Breast epithelium (tissue), 4 donors: ENCODE measurements around the gene KRTAP9-7. TPM values are rescaled to one million over a fixed set of nuclear protein-coding genes. Genes with fewer than 3 reads are reported as not detected.
"Not testable (repeated sequence)": the region's sequence is repeated elsewhere in the genome, so short reads cannot be mapped to it uniquely, and the experiment has no call there.

Experiments used
- DNase-seq, 2 donors: peaks; one replicate each; pipeline ENCODE4 v3.0.0-alpha.2; 2019; ENCODE audit warnings: low spot score in 2 of 2
- H3K27ac ChIP-seq, 2 donors: fragments of 200-600 bp; sonication (generic) in 1 of 2; one replicate each; pipeline ENCODE4 v1.5.1; 2016 to 2019; ENCODE audit warnings: mild to moderate bottlenecking in 1 of 2
- H3K27me3 ChIP-seq, 2 donors: fragments of 200-600 bp; sonication (generic) in 1 of 2; one replicate each; pipeline versions ENCODE4 v1.5.1 to v1.6.0; 2017 to 2019; ENCODE audit warnings: control low read depth in 1 of 2, mild to moderate bottlenecking in 1 of 2
- H3K36me3 ChIP-seq: fragments of 200-600 bp; one replicate; pipeline ENCODE4 v1.5.1; 2019
- H3K4me1 ChIP-seq, 2 donors: fragments of 200-600 bp; sonication (generic); one replicate each; pipeline ENCODE4 v1.5.1; 2016 to 2019; ENCODE audit warnings: control low read depth in 1 of 2
- H3K4me3 ChIP-seq, 3 donors: fragments of 200-600 bp; sonication (generic); 1 replicate in 2 of 3; 2 replicates in 1 of 3; pipeline ENCODE4 v1.5.1; 2016 to 2019; ENCODE audit warnings: mild to moderate bottlenecking in 3 of 3, moderate library complexity in 2 of 3
- H3K9me3 ChIP-seq, 2 donors: fragments of 200-600 bp; sonication (generic) in 1 of 2; one replicate each; pipeline ENCODE4 v1.5.1; 2016 to 2019; ENCODE audit warnings: control low read depth in 1 of 2
- POLR2A ChIP-seq: fragments of 450-650 bp; IDR thresholded peaks from one replicate; pipeline ENCODE4 v1.6.1; 2016; ENCODE audit warnings: antibody characterized with exemption, mild to moderate bottlenecking, moderate library complexity
- POLR2AphosphoS5 ChIP-seq, 3 donors: sonication (generic); formaldehyde crosslinking; IDR thresholded peaks; one replicate each; pipeline ENCODE4 v1.6.1; 2017; ENCODE audit warnings: antibody characterized with exemption in 3 of 3
- intact Hi-C: fragments of 100-400 bp; cut with DNase I; formaldehyde crosslinking; loops from one replicate; pipeline ENCODE4 v1.15.1; 2023; ENCODE audit warnings: low total_unique reads
- total RNA-seq, 3 donors: library from RNA; depleted of rRNA; stranded (reverse); fragments of >200 nt; gene quantifications; one replicate each; pipeline ENCODE4 v1.1.0, GENCODE V29; 2016
- TF ChIP-seq, protein P1 (sequence below), 3 donors: fragments of 450-650 bp; IDR thresholded peaks; one replicate each; pipeline ENCODE4 v1.5.1; 2016 to 2017; ENCODE audit warnings: antibody characterized with exemption in 3 of 3, mild to moderate bottlenecking in 3 of 3, moderate library complexity in 3 of 3

KRTAP9-7 gene, protein sequence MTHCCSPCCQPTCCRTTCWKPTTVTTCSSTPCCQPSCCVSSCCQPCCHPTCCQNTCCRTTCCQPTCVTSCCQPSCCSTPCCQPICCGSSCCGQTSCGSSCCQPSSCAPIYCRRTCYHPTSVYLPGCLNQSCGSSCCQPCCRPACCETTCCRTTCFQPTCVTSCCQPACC
- total RNA-seq = not detected

DNA sequence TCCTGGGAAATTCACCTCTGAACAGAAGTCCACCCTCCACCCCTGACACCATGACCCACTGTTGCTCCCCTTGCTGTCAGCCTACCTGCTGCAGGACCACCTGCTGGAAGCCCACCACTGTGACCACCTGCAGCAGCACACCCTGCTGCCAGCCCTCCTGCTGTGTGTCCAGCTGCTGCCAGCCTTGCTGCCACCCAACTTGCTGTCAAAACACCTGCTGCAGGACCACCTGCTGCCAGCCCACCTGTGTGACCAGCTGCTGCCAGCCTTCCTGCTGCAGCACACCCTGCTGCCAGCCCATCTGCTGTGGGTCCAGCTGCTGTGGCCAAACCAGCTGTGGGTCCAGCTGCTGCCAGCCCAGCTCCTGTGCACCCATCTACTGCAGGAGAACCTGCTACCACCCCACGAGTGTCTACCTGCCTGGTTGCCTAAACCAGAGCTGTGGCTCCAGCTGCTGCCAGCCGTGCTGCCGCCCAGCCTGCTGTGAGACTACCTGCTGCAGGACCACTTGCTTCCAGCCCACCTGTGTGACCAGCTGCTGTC lies at the start of gene KRTAP9-7:
Gene KRTAP9-7 (plus strand): TSS at position 51 of the 543 bp plus-strand sequence. CDS start 0 bp downstream, at position 51.
- H3K27ac ChIP-seq, H3K4me1 ChIP-seq, H3K4me3 ChIP-seq, intact Hi-C loops, H3K9me3 ChIP-seq, DNase-seq, H3K27me3 ChIP-seq, H3K36me3 ChIP-seq: not testable (repeated sequence)

DNA sequence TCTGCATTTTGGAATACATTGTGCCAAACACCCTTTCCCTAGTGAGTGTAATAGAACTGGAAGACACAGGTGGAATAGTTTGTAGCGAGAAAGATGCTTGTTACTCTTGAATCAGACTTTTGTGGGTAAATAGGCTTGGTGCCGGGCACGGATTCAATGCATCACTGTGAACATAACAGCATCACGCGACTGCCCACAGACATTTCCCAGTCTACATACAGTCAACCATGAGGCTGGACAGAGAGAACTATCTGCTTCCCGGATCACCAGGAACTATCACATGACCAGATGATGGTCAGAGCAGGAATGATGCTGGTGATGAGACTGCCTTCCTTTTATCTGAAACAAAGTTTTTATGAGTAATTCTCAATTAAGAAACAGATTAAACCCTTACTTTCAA lies 49.4 kb upstream of the KRTAP9-7 start:
- no peak for DNase-seq
- H3K27me3 ChIP-seq = no peaks in the 10 kb centered on the region
- H3K36me3 ChIP-seq = no peaks in the 10 kb centered on the region
- TF ChIP-seq POLR2A = no peak
- TF ChIP-seq, protein P1, sequence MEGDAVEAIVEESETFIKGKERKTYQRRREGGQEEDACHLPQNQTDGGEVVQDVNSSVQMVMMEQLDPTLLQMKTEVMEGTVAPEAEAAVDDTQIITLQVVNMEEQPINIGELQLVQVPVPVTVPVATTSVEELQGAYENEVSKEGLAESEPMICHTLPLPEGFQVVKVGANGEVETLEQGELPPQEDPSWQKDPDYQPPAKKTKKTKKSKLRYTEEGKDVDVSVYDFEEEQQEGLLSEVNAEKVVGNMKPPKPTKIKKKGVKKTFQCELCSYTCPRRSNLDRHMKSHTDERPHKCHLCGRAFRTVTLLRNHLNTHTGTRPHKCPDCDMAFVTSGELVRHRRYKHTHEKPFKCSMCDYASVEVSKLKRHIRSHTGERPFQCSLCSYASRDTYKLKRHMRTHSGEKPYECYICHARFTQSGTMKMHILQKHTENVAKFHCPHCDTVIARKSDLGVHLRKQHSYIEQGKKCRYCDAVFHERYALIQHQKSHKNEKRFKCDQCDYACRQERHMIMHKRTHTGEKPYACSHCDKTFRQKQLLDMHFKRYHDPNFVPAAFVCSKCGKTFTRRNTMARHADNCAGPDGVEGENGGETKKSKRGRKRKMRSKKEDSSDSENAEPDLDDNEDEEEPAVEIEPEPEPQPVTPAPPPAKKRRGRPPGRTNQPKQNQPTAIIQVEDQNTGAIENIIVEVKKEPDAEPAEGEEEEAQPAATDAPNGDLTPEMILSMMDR (IDR thresholded peaks at IDR 0.05) = no peak
- no peak for TF ChIP-seq POLR2AphosphoS5 (IDR thresholded peaks at IDR 0.05)
- H3K27ac ChIP-seq = no peak overlapping the region
- H3K4me3 ChIP-seq = no peak overlapping the region
- intact Hi-C loops = no loop called here
- H3K9me3 ChIP-seq = no peaks in the 10 kb centered on the region
- no peaks in the 10 kb centered on the region for H3K4me1 ChIP-seq

DNA sequence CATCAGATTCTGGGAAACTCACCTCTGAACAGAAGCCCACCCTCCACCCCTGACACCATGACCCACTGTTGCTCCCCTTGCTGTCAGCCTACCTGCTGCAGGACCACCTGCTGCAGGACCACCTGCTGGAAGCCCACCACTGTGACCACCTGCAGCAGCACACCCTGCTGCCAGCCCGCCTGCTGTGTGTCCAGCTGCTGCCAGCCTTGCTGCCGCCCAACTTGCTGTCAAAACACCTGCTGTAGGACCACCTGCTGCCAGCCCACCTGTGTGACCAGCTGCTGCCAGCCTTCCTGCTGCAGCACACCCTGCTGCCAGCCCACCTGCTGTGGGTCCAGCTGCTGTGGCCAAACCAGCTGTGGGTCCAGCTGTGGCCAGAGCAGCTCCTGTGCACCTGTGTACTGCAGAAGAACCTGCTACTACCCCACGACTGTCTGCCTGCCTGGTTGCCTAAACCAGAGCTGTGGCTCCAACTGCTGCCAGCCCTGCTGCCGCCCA lies 48.9 kb upstream of the KRTAP9-7 start, which contains the start of gene KRTAP9-2:
Gene KRTAP9-2 (plus strand): TSS at position 51 of the 498 bp plus-strand sequence. CDS start 7 bp downstream, at position 58.
- H3K4me3 ChIP-seq, DNase-seq, H3K36me3 ChIP-seq, H3K27ac ChIP-seq, intact Hi-C loops, H3K4me1 ChIP-seq, H3K27me3 ChIP-seq, H3K9me3 ChIP-seq: not testable (repeated sequence)

DNA sequence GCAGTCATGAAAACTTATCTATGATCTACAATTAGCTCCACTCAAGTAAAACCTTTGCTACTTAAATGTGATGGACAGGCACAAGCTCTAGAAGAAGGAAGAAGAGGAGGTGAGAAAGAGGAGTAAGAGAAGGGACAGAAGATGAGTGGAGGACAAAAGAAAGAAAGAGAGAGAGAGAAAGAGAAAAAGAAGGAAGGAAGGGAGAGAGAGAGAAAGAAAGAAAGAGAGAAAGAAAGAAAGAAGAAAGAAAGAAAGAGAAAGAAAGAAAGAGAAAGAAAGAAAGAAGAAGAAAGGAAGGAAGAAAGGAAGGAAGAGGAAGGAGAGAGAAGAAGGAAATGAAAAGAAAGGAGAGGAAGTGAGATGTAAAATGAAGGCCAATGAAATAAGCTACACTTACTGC lies 45.4 kb upstream of the KRTAP9-7 start:
- Histone ChIP-seq H3K27ac (no peak overlapping the region), H3K36me3 (no peaks in the 10 kb centered on the region), H3K4me3 (no peak overlapping the region), H3K9me3 (no peaks in the 10 kb centered on the region), H3K4me1 (no peaks in the 10 kb centered on the region), H3K27me3 (no peaks in the 10 kb centered on the region)
- no peak for DNase-seq
- no peak for TF ChIP-seq POLR2A
- TF ChIP-seq POLR2AphosphoS5 (IDR thresholded peaks at IDR 0.05) = no peak
- TF ChIP-seq, protein P1 (IDR thresholded peaks at IDR 0.05) = no peak
- intact Hi-C loops = no loop called here

DNA sequence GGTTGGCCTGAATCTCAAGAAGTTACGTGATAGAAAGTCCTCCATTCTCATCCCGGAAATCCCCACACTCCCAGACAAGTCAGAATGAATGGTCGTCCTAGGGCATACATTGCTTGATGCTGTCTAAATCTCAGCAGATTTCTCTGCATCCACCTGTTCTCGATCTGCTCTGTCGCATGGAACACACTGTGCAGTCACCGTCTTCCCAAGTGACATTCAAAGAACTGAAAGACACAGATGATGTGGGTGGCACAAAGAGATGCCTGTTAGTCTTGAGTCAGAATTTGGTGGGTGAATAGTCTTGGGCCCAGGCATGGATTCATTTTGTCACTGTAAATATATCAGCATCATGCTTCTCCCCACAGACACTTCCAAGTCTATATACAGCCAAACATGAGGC lies 43.8 kb upstream of the KRTAP9-7 start:
- Histone ChIP-seq H3K4me3 (no peak overlapping the region), H3K27me3 (no peaks in the 10 kb centered on the region), H3K9me3 (no peaks in the 10 kb centered on the region), H3K4me1 (no peaks in the 10 kb centered on the region), H3K36me3 (no peaks in the 10 kb centered on the region), H3K27ac (no peak overlapping the region)
- TF ChIP-seq, protein P1 (IDR thresholded peaks at IDR 0.05) = no peak
- TF ChIP-seq POLR2A (no peak), POLR2AphosphoS5 (IDR thresholded peaks at IDR 0.05) (no peak)
- intact Hi-C loops = no loop called here
- no peak for DNase-seq

DNA sequence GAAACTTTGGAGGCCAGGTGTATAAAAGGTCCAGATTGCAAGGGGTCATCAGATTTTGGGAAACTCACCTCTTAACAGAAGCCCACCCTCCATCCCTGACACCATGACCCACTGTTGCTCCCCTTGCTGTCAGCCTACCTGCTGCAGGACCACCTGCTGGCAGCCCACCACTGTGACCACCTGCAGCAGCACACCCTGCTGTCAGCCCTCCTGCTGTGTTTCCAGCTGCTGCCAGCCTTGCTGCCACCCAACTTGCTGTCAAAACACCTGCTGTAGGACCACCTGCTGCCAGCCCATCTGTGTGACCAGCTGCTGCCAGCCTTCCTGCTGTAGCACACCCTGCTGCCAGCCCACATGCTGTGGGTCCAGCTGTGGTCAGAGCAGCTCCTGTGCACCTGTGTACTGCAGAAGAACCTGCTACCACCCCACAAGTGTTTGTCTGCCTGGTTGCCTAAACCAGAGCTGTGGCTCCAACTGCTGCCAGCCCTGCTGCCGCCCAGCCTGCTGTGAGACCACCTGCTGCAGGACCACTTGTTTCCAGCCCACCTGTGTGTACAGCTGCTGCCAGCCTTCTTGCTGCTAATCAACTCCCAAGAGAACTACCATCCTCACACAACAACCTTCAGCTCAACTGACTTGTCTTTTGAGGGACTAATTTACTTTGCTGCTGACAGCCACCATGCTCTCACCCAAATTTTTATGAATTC lies 42.9 kb upstream of the KRTAP9-7 start, which contains the start of gene KRTAP9-3:
Gene KRTAP9-3 (plus strand): TSS at position 51 of the 707 bp plus-strand sequence. CDS start 53 bp downstream, at position 104.
- H3K9me3 ChIP-seq, H3K4me3 ChIP-seq, H3K36me3 ChIP-seq: not testable (repeated sequence)

DNA sequence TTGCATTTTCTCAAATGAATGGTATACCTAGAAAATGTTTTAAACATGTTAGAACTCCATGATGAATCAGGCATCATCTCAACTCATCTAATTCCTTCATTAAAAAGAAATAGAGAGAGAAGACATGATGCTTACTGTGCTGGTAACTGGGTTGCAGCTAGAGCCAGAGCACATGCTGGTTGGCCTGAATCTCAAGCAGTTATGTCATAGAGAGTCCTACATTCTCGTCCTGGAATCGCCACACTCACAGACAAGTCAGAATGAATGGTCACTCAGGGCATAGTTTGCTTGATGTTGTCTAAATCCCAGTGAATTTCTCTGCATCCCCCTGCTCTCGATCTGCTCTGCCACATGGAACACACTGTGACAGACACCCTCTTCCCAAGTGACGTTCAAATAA lies 38.4 kb upstream of the KRTAP9-7 start:
- H3K4me3 ChIP-seq, DNase-seq, H3K9me3 ChIP-seq, H3K36me3 ChIP-seq, H3K4me1 ChIP-seq, H3K27me3 ChIP-seq, intact Hi-C loops, H3K27ac ChIP-seq: not testable (repeated sequence)

More for the DNA sequence above, 42.9 kb upstream of the KRTAP9-7 start, which contains the start of gene KRTAP9-3:
- H3K27ac ChIP-seq, DNase-seq, intact Hi-C loops, H3K27me3 ChIP-seq, H3K4me1 ChIP-seq: not testable (repeated sequence)

DNA sequence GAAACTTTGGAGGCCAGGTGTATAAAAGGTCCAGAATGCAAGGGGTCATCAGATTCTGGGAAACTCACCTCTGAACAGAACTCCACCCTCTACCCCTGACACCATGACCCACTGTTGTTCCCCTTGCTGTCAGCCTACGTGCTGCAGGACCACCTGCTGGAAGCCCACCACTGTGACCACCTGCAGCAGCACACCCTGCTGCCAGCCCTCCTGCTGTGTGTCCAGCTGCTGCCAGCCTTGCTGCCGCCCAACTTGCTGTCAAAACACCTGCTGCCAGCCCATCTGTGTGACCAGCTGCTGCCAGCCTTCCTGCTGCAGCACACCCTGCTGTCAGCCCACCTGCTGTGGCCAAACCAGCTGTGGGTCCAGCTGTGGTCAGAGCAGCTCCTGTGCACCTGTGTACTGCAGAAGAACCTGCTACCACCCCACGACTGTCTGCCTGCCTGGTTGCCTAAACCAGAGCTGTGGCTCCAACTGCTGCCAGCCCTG lies 37.5 kb upstream of the KRTAP9-7 start, which contains the start of gene KRTAP9-8:
Gene KRTAP9-8 (plus strand): TSS at position 51 of the 489 bp plus-strand sequence. CDS start 53 bp downstream, at position 104.
- intact Hi-C loops, H3K36me3 ChIP-seq, DNase-seq, H3K27me3 ChIP-seq, H3K4me3 ChIP-seq, H3K4me1 ChIP-seq, H3K9me3 ChIP-seq, H3K27ac ChIP-seq: not testable (repeated sequence)

DNA sequence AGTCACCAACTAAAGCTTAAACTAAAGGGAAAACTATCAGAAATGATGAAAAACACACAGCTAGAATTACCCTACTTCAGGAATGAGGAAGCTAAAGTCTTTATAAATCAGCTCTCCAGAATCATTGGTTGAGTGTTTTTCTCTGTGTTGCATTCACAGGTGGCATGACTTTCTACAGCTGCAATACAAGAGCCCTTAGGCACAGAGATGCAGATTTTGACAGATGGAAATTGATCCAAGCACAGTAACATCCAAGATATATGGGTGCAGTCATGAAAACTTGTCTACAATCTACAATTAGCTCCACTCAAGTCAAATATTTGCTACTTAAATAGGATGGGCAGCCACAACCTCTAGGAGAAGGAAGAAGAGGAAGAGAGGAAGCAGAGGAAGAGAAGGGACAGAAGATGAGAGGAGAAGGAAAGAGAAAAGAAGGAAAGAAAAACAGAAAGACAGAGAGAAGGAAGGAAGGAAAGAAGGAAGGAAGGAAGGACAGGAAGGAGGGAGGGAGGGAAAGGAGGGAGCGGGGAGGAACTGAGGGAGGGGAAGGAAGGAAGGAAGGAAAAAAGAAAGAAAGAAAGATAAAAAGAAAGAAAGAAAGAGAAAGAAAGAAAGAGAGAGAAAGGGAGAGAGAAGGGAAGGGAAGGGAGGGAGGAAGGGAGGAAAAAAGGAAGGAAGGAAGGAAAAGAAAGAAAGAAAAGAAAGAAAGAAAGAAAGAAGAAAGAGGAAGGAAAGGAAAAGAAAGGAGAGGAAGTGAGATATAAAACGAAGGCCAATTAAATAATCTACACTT lies 28.3 kb upstream of the KRTAP9-7 start:
- H3K4me1 ChIP-seq, DNase-seq, H3K27ac ChIP-seq, H3K9me3 ChIP-seq, H3K4me3 ChIP-seq, H3K36me3 ChIP-seq, H3K27me3 ChIP-seq, intact Hi-C loops: not testable (repeated sequence)
